GM21737 (cell line): ENCODE results near the gene URB1.
"Not testable (repeated sequence)": the region's sequence is repeated elsewhere in the genome, so short reads cannot be mapped to it uniquely, and the experiment has no call there.

Experiments used
- ATAC-seq: cut with Tn5 transposase; IDR thresholded peaks from one replicate; pipeline ENCODE4 v1.9.1; 2021; ENCODE audit warnings: mild to moderate bottlenecking, moderate library complexity; ENCODE audit not compliant: unreplicated experiment

The URB1 gene

DNA sequence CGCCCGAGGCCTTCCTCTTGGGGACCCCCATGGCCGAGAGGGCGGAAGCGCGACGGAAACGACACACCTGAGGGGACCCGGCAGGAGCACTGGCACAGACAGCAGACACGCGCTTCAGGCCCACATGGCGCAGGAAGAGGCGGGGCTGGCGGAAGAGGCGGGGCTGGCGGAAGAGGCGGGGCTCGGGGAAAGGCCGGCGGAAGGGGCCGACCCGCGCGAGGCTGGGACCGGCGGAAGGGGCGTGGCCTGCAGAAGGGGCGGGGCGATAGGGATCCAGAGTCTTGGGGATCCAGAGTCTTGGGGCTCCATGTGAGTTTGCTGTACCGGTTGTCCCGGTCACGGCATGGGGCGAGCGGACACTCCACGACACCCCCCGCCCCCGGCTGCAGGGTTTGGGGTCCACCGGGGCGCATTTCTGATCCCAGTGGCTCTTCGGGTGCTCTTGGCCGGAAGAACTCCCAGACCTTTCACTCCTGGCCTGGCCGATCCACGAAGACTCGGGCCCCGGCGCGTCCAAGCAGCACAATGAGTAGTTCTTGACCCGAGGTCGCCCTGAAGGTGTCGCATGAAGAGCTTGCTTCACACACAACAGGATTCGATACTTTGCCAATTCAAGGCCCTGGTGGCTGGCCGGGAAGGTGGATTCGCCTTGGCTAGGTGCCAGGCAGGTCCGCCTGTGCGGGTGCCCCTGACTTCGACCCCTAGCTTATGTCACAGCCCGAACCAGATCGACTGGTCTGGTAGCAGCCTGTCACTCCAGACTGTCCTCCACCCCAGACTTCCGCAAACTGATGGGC lies at the start of gene URB1:
Gene URB1, minus strand, starts transcription at position 133 of the 797 bp plus-strand sequence. Its CDS starts 102 bp downstream, at position 31.
- peak; percentile 87 for ATAC-seq

DNA sequence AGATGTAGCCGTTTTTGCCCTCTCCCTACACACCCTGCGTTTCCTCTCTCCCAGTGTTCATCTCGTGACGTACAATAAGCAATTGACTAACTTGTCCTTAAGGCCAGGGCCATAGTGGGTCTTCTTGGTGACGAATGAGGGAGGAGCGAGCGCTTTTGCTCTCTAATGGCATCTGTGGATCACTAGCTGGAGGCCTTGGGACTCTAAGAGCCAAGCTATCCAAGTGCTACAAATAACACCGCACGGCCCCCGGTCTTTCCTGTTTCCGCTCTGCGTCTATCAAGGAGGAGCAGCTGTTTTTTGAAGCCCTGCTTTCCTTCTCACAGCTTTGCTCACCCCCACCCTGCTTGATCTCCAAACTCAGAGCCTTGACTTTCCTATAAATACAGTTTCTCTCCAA lies 44.9 kb upstream of the URB1 start:
- no peak for ATAC-seq

DNA sequence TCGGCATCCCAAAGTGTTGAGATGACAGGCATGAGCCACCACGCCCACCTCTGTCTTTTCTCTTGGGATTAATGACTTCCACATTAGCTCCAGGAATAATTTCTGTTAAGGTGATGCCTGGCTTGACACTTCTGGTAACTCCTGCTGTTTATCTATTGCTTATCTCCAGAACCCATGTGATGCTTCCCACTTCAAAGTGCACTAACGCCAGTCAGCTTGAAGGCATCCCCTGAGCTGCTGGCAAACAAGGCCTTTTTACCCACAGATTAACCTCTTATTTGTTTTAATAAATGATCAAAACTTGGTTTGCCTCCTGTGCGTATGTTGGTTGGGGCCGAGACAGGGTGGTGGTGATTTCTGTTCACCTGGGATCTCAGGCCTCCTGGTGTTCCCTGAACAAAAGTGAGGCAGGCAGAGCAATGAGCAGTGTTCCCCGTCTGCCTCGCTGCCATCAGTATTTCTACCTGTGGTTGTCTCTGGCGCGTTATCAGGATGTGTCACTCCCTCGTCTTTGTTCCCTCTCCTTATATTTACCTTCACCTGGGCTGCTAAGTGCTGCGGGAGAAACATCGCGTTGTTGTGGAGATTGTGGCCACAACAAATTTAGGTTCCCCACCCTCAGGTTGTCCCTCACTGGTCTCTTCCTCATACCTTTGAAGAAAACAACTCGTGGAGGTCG lies 40.3 kb upstream of the URB1 start:
- ATAC-seq, result not testable (repeated sequence)

DNA sequence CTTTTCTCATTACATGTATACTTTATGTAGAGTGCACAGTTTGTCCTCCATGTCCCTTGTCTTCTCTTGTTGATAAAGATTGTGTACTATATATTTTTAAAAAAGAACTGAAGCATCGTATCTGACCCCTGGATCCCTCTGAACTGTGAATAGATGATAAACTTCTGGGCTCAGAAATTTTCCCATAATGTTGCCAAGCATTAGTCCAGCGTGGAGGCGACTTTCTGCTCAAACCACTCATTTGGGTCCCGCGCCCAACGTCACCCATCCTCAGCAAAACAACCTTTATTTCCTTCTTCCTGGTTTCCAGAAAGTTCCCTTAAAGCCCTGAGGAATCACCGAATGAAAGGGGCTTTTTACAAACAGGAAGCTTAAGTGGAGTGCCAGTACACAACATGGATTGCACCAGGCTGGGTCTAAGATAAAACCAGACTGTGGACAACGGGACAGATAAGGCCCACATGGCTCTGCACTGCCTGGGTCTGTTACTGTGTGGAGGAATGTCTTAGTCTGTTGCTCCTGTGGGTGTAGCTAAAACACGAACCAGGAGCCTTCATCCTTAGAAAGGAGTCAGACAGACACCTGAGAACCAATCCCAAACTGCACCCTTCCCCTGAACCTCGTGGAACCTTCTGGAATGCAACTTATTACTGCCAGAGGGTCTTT lies 35.3 kb upstream of the URB1 start:
- ATAC-seq, result no peak

- no peak for ATAC-seq
Observed at GRCh38 chr21:32426592-32427051, 33.8 kb upstream of the URB1 start.

DNA sequence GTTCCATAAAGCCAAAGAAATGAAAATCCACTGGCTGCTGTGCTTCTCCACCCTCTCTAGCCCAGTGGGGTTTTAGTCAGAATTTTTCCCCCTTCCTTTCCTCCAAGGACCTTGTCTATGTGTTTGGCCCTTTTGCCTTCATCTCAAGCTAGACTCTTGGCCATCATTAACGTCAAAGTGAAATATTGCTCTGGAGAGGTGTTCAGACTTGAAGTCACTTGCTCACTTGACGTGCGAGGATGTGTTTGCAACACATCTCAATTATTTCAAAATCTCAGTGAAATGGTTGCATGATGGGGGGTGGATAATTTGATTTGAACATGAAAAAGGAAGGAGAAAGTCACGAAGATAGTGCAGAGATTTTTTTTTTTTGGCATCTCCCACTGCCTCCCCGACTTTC lies 33.3 kb upstream of the URB1 start:
- no peak for ATAC-seq

DNA sequence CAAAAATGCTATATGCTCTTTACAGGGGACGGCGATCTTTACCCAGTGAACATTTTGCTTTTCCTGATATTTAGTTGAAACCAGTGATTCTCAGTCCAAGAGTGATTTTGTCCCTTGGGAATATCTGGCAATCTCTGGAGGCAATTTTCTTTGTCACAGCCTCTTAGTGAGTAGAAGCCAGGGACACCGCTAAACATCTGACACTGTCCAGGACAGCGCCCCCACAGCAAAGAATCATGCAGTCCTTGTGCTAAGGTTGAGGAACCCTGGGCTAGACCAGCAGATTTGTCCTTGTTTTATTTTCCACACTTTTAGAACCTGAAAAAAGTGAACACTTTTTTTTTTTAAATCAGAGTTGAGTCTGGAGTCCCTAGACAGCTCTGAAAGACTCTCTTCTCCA lies 32.8 kb upstream of the URB1 start:
- ATAC-seq, result no peak

- ATAC-seq, result no peak
Observed at GRCh38 chr21:32424674-32425073, 31.9 kb upstream of the URB1 start.

- no peak for ATAC-seq
Observed at GRCh38 chr21:32424191-32424535, 31.4 kb upstream of the URB1 start.

- no peak for ATAC-seq
Observed at GRCh38 chr21:32423320-32424190, 30.7 kb upstream of the URB1 start.

DNA sequence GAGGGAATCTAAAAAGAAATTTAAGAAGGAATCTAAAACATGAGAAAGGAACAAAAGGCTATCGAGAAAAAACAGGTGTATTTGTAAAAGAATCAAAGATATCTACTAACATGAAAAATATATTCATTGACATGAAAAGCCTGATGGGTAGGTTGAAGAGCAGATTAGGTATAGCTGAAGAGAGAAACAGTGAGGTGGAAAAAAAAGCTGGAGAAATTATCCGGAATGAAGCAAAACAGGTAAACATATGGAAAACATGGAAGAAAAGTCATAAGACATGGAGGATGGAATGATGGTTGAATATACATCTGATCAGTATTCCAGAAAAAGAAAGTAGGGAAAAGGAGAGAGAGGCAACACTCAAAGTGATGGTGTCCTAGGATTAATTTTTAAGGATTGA lies 29.3 kb upstream of the URB1 start:
- no peak for ATAC-seq

GRCh38 chr21:32418146-32418545 lies 25.3 kb upstream of the URB1 start:
- no peak for ATAC-seq

DNA sequence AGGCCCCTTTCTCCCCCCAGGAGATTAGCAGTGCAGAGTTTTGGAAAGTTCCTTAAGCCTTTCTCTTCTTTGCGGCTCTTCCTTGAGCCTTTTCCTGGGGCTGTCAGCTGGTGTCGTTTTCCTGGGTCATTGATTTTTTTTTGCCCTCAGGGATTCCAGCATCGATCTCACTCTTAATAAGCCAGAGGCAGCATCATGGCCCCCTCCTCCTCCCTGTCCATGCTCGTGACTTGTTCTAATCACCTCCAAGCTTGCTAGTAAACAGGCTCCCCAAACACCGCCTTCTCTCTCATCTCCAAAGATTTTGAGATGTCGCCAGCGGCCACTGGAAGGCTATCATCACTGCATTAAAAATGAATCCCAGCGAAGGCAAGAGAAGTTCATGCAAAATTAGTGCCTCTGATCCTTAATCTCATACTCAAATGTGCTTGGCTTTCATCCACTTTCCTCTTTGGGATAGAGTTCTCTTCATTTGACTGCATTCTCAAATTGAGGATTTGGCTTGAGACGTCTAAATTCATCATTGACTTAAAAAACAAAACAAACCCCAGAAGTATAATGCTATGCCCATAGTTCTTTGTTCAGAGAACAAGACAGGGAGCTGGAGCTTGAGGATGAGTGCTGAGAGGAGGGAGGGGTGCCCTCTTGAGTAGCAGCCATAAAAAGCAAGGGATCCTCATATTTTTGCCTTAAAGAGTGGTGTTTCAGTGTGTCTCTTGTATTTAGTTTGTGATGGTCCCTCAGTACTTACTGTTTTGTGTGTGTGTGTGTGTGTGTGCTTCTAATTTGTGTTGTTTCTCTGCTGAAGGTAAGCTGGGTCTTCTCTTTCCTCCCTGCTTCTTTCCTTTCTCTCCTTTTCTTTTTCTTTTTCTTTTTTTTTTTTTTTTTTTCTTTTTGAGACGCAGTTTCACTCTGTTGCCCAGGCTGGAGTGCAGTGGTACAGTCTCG lies 22.9 kb upstream of the URB1 start:
- no peak for ATAC-seq

- ATAC-seq, result no peak
Observed at GRCh38 chr21:32414579-32415358, 22.0 kb upstream of the URB1 start.

GRCh38 chr21:32413697-32414578 lies 21.1 kb upstream of the URB1 start:
- no peak for ATAC-seq

DNA sequence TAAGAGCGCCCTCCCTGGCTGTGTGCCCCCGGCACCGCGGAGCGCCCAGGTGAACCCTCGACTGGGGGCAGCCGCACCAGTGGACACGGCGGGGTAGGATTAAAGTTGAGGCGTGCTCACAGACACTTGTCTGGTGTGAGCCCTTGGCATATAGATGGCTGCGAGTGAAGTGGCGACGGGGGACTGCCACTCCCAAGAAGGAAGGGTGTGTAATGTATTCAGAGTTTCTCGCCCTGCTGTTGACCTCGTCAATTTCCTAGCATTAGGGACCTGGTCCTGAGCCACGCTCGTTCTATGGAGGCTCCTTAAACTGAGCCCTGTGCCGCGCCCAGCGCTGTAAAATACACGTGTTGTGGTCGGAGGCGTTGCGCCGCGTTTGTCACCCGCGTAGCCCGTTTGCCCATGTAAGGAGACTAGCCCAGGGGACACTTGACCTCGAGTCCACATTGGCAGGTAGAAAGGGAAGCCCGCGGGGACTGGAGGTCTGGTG lies 20.2 kb upstream of the URB1 start:
- ATAC-seq, result no peak

GRCh38 chr21:32412162-32413014 lies 19.6 kb upstream of the URB1 start, which contains the start of gene EVA1C:
EVA1C (plus strand) TSS chr21:32412706; CDS start chr21:32412854, 148 bp downstream.
- no peak for ATAC-seq
